Coronary artery (tissue), 2 donors: Measurements from ENCODE around the gene TMEM132E.

Source experiments
- DNase-seq: peaks from one replicate; pipeline ENCODE4 v3.0.0-alpha.2; 2017; ENCODE audit warnings: low spot score
- H3K27ac ChIP-seq, 2 donors: fragments of 200-600 bp; sonication (generic); one replicate each; pipeline ENCODE4 v1.5.1; 2016 to 2019
- H3K4me3 ChIP-seq: fragments of 200-600 bp; sonication (generic); 2 replicates; pipeline ENCODE4 v1.5.1; 2016; ENCODE audit warnings: mild to moderate bottlenecking, moderate library complexity
- CTCF ChIP-seq: fragments of 200-600 bp; sonication (generic); IDR thresholded peaks from one replicate; pipeline ENCODE4 v1.5.1; 2019; ENCODE audit warnings: antibody characterized with exemption

Gene TMEM132E

GRCh38 chr17:34638526-34639260 is 59.3 kb downstream of the TMEM132E start:
- no peak for TF ChIP-seq CTCF
- no peak overlapping the region for H3K4me3 ChIP-seq
- H3K27ac ChIP-seq, result no peak overlapping the region
- DNase-seq, result no peak

GRCh38 chr17:34639706-34640425 is 60.5 kb downstream of the TMEM132E start:
- no peak for TF ChIP-seq CTCF
- no peak overlapping the region for H3K4me3 ChIP-seq
- no peak for DNase-seq
- no peak overlapping the region for H3K27ac ChIP-seq

GRCh38 chr17:34641368-34641767 is 62.0 kb downstream of the TMEM132E start:
- no peak overlapping the region for H3K27ac ChIP-seq
- no peak for TF ChIP-seq CTCF
- H3K4me3 ChIP-seq, result no peak overlapping the region
- no peak for DNase-seq

GRCh38 chr17:34644941-34645550 is 65.7 kb downstream of the TMEM132E start:
- no peak for TF ChIP-seq CTCF
- Histone ChIP-seq H3K4me3 (no peak overlapping the region), H3K27ac (no peak overlapping the region)
- DNase-seq, result no peak

- H3K27ac ChIP-seq, result no peak overlapping the region
- no peak overlapping the region for H3K4me3 ChIP-seq
- TF ChIP-seq CTCF, result no peak
- no peak for DNase-seq
Measured at GRCh38 chr17:34645594-34645993, 66.2 kb downstream of the TMEM132E start.

- DNase-seq, result no peak
- TF ChIP-seq CTCF, result no peak
- H3K4me3 ChIP-seq, result no peak overlapping the region
- no peak overlapping the region for H3K27ac ChIP-seq
Measured at GRCh38 chr17:34647511-34647910, 68.1 kb downstream of the TMEM132E start.
